Measurements from ENCODE around the gene TGFBRAP1.

DNA sequence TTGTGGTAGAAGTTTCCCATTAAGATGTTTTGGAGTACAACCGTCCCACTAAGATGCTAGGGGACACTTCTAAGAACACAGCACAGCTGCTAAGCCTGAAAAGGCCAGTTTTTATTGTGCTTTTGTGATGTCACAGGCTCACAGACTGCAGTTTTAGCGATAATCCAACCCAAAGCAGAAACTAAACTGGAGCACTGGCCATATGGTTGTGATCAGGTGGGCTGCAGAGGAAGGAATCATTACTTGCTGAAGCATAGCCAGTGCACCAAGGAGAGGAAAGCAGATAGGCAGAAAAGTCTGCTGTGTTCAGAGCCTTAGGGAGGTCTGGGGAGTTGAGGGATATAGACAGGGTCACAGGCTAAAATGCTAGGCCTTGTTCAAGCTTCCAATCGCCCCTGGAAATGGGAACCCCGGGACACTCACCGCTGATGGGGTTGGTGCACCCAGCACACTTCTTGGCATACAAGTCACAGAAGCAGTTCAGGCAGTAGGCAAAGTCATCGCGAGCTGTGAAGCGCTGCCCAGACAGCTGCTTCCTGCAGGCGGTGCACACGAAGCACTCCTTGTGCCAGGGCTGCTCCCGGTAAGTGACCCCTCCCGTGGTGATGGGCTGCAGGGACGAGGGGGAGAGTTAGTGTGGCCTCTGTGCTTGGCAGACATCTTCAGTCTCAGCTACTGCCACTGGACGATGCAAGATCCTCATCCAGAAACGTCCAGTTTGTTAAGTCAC, 33.5 kb upstream of the TGFBRAP1 start:
- TF ChIP-seq, protein P1, sequence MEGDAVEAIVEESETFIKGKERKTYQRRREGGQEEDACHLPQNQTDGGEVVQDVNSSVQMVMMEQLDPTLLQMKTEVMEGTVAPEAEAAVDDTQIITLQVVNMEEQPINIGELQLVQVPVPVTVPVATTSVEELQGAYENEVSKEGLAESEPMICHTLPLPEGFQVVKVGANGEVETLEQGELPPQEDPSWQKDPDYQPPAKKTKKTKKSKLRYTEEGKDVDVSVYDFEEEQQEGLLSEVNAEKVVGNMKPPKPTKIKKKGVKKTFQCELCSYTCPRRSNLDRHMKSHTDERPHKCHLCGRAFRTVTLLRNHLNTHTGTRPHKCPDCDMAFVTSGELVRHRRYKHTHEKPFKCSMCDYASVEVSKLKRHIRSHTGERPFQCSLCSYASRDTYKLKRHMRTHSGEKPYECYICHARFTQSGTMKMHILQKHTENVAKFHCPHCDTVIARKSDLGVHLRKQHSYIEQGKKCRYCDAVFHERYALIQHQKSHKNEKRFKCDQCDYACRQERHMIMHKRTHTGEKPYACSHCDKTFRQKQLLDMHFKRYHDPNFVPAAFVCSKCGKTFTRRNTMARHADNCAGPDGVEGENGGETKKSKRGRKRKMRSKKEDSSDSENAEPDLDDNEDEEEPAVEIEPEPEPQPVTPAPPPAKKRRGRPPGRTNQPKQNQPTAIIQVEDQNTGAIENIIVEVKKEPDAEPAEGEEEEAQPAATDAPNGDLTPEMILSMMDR (IDR thresholded peaks at IDR 0.05) = no peak
- TF ChIP-seq POLR2AphosphoS5 (IDR thresholded peaks at IDR 0.05) (no peak), POLR2A (IDR thresholded peaks at IDR 0.05) (no peak)

All from gastroesophageal sphincter (tissue), 3 donors.